Measurements from ENCODE around the gene OR5C1.
"Not testable (repeated sequence)": the region's sequence is repeated elsewhere in the genome, so short reads cannot be mapped to it uniquely, and the experiment has no call there.

OR5C1 gene

GRCh38 chr9:122810306-122810946, 21.7 kb downstream of the OR5C1 start:
- peak; percentile 37 to 60 for DNase-seq (ENCODE audit: low read depth in 2 of 2, low spot score in 1 of 2)

- no peak for DNase-seq (ENCODE audit: low read depth in 2 of 2, low spot score in 1 of 2)
Observed at GRCh38 chr9:122812736-122813135, 24.0 kb downstream of the OR5C1 start.

GRCh38 chr9:122814545-122814944, 25.8 kb downstream of the OR5C1 start:
- DNase-seq (ENCODE audit: low read depth in 2 of 2, low spot score in 1 of 2), result no peak

- no peak for DNase-seq (ENCODE audit: low read depth in 2 of 2, low spot score in 1 of 2)
Observed at GRCh38 chr9:122815544-122815943, 26.8 kb downstream of the OR5C1 start.

- DNase-seq (ENCODE audit: low read depth in 2 of 2, low spot score in 1 of 2), result peak in 1 of 2 donors; percentile 25
Observed at GRCh38 chr9:122816163-122816867, 27.6 kb downstream of the OR5C1 start.

- DNase-seq (ENCODE audit: low read depth in 2 of 2, low spot score in 1 of 2), result no peak
Observed at GRCh38 chr9:122819326-122819725, 30.6 kb downstream of the OR5C1 start.

GRCh38 chr9:122819791-122820489, 31.2 kb downstream of the OR5C1 start:
- DNase-seq (ENCODE audit: low read depth in 2 of 2, low spot score in 1 of 2), result no peak

- no peak for DNase-seq (ENCODE audit: low read depth in 2 of 2, low spot score in 1 of 2)
Observed at GRCh38 chr9:122820490-122820845, 31.7 kb downstream of the OR5C1 start.

GRCh38 chr9:122821278-122821943, 32.7 kb downstream of the OR5C1 start:
- DNase-seq (ENCODE audit: low read depth in 2 of 2, low spot score in 1 of 2), result no peak

GRCh38 chr9:122822056-122822455, 33.3 kb downstream of the OR5C1 start:
- DNase-seq (ENCODE audit: low read depth in 2 of 2, low spot score in 1 of 2), result no peak

GRCh38 chr9:122822938-122823337, 34.2 kb downstream of the OR5C1 start:
- DNase-seq (ENCODE audit: low read depth in 2 of 2, low spot score in 1 of 2), result no peak

GRCh38 chr9:122827761-122828093, 39.0 kb downstream of the OR5C1 start:
- DNase-seq (ENCODE audit: low read depth in 2 of 2, low spot score in 1 of 2), result no peak

GRCh38 chr9:122828965-122829284, 40.2 kb downstream of the OR5C1 start:
- not testable (repeated sequence) for DNase-seq (ENCODE audit: low read depth in 2 of 2, low spot score in 1 of 2)

GRCh38 chr9:122832194-122832593, 43.5 kb downstream of the OR5C1 start:
- no peak for DNase-seq (ENCODE audit: low read depth in 2 of 2, low spot score in 1 of 2)

- no peak for DNase-seq (ENCODE audit: low read depth in 2 of 2, low spot score in 1 of 2)
Observed at GRCh38 chr9:122835313-122835731, 46.6 kb downstream of the OR5C1 start.

- DNase-seq (ENCODE audit: low read depth in 2 of 2, low spot score in 1 of 2), result no peak
Observed at GRCh38 chr9:122837266-122837850, 48.6 kb downstream of the OR5C1 start.

- not testable (repeated sequence) for DNase-seq (ENCODE audit: low read depth in 2 of 2, low spot score in 1 of 2)
Observed at GRCh38 chr9:122838441-122838840, 49.7 kb downstream of the OR5C1 start.
